ENCODE results near the gene NDST3.

NDST3 gene

GRCh38 chr4:118034053-118034785 is at the start of gene NDST3:
TSS of gene NDST3 (plus strand) at chr4:118034486. CDS start at chr4:118053911, 19,425 bp downstream.
- peak; percentile 63 for DNase-seq (ENCODE audit: low spot score)

- no peak for DNase-seq (ENCODE audit: low spot score)
These were observed 48.0 kb upstream of the NDST3 start for GRCh38 chr4:117986321-117986720.

- no peak for DNase-seq (ENCODE audit: low spot score)
These were observed 46.8 kb upstream of the NDST3 start for GRCh38 chr4:117987464-117987863.

- DNase-seq (ENCODE audit: low spot score): no peak
These were observed 37.4 kb upstream of the NDST3 start for GRCh38 chr4:117996891-117997290.

- DNase-seq (ENCODE audit: low spot score): no peak
These were observed 30.2 kb upstream of the NDST3 start for GRCh38 chr4:118004088-118004487.

GRCh38 chr4:118005883-118006282 is 28.4 kb upstream of the NDST3 start:
- DNase-seq (ENCODE audit: low spot score): no peak

- DNase-seq (ENCODE audit: low spot score): no peak
These were observed 22.1 kb upstream of the NDST3 start for GRCh38 chr4:118012142-118012541.

- no peak for DNase-seq (ENCODE audit: low spot score)
These were observed 19.5 kb upstream of the NDST3 start for GRCh38 chr4:118014831-118015230.

- DNase-seq (ENCODE audit: low spot score): no peak
These were observed 15.7 kb upstream of the NDST3 start for GRCh38 chr4:118018381-118019145.

- DNase-seq (ENCODE audit: low spot score): no peak
These were observed 7.5 kb upstream of the NDST3 start for GRCh38 chr4:118026806-118027205.

GRCh38 chr4:118029224-118029623 is 5.1 kb upstream of the NDST3 start:
- DNase-seq (ENCODE audit: low spot score): no peak

GRCh38 chr4:118032691-118033090 is 1.6 kb upstream of the NDST3 start:
- no peak for DNase-seq (ENCODE audit: low spot score)

- DNase-seq (ENCODE audit: low spot score): peak; percentile 38
These were observed 886 bp upstream of the NDST3 start for GRCh38 chr4:118033148-118034052.

- no peak for DNase-seq (ENCODE audit: low spot score)
These were observed 1.0 kb downstream of the NDST3 start for GRCh38 chr4:118035309-118035708.

- no peak for DNase-seq (ENCODE audit: low spot score)
These were observed 2.0 kb downstream of the NDST3 start for GRCh38 chr4:118036336-118036735.

- DNase-seq (ENCODE audit: low spot score): no peak
These were observed 3.7 kb downstream of the NDST3 start for GRCh38 chr4:118037955-118038354.

GRCh38 chr4:118046323-118046722 is 12.0 kb downstream of the NDST3 start:
- no peak for DNase-seq (ENCODE audit: low spot score)

- no peak for DNase-seq (ENCODE audit: low spot score)
These were observed 12.8 kb downstream of the NDST3 start for GRCh38 chr4:118047043-118047442.

GRCh38 chr4:118058955-118059354 is 24.7 kb downstream of the NDST3 start:
- no peak for DNase-seq (ENCODE audit: low spot score)

GRCh38 chr4:118059397-118059796 is 25.1 kb downstream of the NDST3 start:
- no peak for DNase-seq (ENCODE audit: low spot score)

- DNase-seq (ENCODE audit: low spot score): peak; percentile 10
These were observed 42.9 kb downstream of the NDST3 start for GRCh38 chr4:118076958-118077766.

- no peak for DNase-seq (ENCODE audit: low spot score)
These were observed 43.5 kb downstream of the NDST3 start for GRCh38 chr4:118077767-118078105.
